ENCODE data around the gene CGB1.
"Not testable (repeated sequence)": the region's sequence is repeated elsewhere in the genome, so short reads cannot be mapped to it uniquely, and the experiment has no call there.

The CGB1 gene

DNA sequence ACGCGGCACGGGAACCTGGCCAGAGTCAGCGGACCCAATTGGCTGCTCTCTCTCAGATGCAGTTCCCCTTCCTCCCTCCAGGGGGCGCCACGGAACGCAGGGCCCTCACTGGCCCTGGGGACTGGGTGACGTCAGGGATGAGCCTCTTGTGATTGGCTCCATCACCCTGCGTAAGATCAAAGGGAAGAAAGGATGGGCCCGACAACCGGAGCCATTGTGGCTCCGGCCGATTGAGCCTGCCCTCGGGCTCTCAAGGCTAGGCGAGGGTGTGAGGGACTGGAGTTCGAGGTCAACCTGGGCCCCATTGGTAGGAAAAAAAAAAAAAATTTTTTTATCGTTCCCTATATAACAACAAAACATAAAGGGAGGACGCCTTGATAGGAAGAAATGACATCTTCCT lies at the start of gene CGB1:
Gene CGB1, minus strand, starts transcription at position 81 of the 400 bp plus-strand sequence. CDS start 184 bp downstream, outside the sequence.
- not testable (repeated sequence) for DNase-seq (ENCODE audit: low read depth)

DNA sequence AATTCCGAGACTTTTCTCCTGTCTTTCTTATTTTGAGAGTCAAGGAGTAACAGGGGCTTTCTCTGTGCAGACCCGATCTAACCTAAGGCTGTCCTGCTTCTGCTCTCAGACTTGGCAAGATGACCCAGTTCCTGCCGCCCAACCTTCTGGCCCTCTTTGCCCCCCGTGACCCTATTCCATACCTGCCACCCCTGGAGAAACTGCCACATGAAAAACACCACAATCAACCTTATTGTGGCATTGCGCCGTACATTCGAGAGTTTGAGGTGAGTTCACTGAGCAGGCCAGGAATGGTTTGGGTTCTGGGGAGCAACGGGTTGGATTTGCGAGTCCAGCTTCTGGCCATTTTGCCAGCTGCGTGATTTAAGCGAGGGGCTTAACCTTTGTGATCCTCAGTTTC lies 49.6 kb upstream of the CGB1 start:
- no peak for DNase-seq (ENCODE audit: low read depth)

DNA sequence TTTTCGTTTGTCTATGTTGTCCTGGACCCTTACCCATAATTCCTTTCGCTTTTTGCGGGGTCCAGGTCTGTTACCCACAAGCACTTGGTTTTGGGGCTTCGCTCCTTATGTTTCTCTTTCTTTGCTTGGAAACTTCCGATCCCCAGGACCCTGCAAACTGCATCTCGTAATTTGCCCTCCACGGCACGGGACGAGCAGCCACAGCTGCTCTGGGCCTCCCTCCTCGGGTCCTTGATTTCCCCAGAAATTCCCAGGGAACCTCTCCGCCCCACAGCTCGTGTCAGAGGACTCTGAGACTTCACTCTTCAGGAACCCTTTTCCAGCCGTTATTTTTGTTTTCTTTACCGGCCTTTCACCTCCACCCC lies 49.2 kb upstream of the CGB1 start:
- no peak for DNase-seq (ENCODE audit: low read depth)

DNA sequence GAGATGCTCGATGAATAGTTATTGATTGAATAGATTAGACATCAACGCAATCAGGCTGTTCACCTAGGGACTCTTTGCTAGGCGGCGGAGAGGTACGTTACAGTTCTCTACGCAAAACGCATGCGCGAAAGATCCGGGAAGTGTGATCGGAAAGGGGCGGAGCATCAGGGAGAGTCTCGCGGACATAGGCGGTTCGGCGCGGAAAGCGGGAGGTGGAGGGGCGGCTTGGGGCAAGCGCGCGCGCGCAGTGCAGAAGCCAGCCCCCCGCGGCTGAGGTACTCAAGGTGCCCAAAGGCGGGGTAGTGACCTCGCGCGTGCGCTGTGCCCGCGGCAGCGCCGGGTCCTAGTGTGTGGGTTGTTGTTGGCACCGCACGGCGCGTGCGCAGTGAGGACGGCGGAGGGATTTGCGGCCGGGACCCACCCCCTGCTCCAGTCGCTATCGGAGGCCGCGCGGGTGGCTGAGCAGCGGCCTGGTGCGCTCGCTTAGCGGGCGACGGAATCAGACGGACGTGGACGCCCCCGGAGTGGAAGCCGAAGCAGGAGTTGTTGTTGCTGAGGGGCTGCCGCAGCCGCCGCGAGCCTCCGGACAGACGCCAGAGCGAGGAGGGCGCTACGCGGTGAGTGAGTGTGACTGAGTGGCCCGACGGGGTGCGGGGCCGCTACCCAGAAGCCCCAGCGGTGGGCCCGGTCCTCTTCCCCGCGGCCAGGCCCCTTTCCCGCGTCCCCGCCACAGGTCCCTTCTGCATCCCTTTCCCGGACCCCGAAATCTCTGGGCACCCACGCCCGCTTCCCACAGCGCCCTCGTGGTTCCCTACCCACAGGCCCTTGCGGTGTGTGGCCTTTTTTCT lies 48.5 kb upstream of the CGB1 start, which contains the start of gene SNRNP70:
Gene SNRNP70, plus strand, starts transcription at position 432 of the 848 bp plus-strand sequence. CDS start 964 bp downstream, outside the sequence.
- DNase-seq (ENCODE audit: low read depth) = peak; percentile 99

DNA sequence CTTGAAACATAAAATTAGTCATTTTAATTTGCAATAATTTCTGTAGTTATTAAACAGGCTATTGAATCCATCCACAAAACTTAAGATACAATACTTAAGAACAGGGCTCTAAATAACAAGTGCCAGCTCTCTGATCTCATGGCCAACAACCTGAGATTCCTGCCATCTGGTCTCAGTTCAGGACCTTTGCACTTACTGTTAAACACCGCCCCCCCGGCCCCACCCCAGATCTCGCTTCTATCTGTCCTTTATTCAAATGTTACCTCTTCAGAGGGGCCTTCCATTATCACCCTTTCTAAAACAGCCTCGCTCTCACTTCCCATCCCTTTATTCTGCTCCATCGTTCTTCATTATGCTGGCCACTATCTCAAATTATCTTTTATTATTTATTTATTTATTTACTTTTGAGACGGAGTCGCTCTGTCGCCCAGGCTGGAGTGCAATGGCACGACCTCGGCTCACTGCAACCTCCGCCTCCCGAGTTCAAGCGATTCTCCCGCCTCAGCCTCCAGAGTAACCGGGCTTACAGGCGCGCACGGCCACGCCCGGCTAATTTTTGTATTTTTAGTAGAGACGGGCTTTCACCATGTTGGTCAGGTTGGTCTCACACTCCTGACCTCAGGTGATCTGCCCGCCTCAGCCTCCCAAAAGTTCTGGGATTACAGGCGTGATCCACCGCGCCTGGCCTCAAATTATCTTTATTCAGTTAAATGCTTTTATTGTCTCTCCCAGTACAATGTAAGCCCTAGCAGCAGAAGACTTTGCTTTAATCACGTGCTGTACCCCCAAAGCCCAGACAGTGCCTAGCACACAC lies 47.7 kb upstream of the CGB1 start:
- no peak for DNase-seq (ENCODE audit: low read depth)

DNA sequence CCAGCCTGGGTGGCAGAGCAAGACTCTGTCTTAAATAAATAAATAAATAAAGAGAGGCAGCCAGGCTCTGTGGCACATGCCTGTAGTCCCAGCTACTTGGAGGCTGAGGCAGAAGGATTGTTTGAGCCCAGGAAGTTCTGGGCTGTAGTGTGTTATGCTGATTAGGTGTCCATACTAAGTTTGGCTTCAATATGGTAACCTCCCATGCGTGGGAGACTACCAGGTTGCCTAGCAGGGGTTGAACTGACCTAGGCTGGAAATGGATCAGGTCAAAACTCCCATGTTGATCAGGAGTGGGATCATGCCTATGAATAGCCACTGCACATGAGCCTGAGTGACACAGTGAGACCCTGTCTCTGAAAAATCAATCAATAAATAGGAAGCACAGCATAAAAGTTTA lies 44.6 kb upstream of the CGB1 start:
- DNase-seq (ENCODE audit: low read depth) = no peak

DNA sequence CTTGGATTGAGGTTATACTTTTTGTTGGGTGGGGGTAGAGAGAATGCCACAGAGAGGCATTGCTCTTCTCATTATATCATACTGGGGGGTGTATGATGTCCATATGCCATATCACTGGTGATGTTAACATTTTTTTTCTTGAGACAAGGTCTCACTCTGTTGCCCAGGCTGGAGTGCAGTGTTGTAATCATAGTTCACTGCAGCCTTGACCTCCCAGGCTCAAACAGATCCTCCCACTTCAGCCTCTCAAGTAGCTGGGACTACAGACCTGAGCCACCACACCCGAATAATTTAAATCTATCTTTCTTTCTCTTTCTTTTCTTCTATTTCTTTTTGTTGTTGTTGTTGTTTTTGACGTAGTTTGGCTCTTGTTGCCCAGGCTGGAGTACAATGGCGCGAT lies 43.7 kb upstream of the CGB1 start:
- DNase-seq (ENCODE audit: low read depth) = no peak

DNA sequence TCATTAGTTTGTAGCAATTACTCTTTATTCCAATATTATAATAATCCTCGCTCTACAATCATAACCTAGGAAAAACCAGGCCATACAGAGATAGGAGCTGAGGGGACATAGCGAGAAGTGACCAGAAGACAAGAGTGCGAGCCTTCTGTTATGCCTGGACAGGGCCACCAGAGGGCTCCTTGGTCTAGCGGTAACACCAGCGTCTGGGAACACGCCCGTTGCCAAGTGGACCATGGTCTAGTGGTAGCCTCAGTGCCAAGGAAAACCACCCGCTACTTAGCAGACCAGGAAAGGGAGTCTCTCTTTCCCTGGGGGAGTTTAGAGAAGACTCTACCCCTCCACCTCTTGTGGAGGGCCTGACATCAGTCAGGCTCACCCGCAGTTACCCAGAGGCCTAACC lies 38.2 kb upstream of the CGB1 start:
- DNase-seq (ENCODE audit: low read depth) = not testable (repeated sequence)

DNA sequence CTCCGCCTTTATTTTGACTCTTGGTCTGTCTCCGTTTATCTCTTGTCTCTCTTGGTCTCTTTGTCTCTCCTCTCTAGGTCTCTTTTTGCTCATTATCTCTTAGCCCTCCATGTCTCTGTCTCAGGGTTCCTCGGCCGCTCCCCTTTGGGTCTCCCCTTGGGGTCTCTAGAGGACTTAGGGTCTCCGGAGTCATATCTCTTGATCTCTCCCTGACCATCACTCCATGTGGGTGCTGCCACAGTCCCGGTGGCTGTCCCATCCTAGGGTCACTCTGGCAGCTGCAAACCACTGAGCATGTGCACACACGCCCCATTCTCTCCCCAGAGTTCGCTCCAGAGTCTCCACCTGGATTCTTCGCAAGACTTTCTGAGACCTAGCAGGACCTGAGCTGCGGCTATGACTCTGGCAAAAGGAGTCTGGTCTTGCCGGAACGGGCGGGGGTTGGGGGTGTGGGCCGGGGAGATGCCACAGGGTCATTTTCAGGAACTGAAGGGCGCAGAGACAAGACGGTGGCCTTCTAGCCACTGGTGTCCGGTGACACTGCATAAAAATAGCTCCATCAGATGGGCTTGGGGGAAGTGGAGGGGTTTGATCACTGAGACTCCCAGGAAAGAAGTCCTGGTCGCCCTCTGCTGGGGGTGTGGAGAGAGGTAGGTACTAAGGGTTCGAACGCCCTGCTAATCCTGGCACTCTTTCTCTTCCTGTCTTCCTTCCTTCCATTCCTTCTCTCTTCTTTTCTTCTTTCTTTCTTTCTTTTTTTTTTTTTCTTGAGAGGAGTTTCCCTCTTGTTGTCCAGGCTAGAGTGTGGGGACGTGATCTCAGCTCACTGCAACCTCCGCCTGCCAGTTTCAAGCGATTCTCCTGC lies 37.1 kb upstream of the CGB1 start:
- no peak for DNase-seq (ENCODE audit: low read depth)

DNA sequence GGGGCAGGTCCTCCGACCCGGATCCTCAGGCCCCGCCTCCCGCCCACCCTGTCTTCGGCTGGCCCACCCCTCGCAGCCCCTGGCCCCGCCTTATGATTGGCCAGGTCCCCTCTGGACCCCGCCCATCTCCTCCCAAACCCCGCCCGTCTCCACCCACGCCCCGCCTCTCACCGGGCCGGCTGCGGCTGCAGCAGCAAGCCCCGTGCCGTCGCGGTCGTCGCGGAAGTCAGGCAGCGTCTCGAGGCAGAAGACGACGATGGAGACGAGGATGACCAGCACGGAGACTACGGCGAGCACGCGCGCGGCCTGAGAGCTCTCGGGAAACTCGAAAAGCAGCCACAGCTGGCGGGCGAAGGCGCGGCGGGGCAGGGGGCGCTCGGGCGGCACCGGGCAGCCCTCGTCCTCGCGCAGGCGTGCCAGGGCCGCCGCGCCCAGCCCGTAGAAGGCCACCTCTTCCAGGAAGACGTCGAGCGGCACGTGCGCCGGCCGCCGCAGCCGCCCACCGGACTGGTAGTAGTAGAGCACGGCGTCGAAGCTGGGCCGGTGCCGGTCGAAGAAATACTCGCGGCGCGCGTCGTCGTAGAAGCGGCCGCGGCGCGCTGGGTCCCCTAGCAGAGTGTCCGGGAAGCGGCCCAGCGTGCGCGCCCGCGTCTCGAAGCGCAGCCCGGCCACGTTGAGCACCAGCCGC lies 35.3 kb upstream of the CGB1 start:
- DNase-seq (ENCODE audit: low read depth) = peak; percentile 34

DNA sequence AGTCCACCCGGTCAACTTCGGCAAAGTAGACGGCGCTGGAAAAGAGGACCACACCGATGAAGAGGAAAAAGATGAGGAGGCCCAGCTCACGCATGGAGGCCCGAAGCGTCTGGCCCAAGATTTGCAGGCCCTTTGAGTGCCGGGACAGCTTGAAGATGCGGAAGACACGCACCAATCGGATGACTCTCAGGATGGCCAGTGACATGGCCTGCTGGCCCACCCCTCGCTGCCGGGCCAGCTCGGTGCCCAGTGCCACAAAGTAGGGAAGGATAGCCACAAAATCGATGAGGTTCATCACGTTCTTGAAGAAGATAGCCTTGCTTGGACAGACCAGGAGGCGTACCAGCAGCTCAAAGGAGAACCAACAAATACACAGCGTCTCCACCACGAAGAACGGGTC lies 33.7 kb upstream of the CGB1 start:
- DNase-seq (ENCODE audit: low read depth) = no peak

DNA sequence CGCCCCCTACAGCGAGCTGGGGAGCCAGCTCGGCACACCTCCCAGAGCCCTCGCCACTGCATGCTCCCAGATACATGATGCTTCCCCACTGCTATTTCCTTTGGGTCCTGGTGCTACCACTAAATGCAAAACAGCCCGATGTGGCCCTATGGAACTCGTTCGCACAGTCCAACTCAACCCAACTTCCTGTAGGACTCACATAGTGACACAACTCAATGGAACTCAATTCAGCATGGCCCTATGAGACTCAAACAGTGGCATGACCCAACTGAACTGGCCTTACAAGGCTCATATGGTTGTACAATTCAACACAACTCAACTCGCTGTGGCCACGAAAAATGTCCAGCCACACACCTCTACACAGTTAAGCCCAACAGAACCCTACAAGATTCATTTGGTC lies 32.3 kb upstream of the CGB1 start:
- no peak for DNase-seq (ENCODE audit: low read depth)

DNA sequence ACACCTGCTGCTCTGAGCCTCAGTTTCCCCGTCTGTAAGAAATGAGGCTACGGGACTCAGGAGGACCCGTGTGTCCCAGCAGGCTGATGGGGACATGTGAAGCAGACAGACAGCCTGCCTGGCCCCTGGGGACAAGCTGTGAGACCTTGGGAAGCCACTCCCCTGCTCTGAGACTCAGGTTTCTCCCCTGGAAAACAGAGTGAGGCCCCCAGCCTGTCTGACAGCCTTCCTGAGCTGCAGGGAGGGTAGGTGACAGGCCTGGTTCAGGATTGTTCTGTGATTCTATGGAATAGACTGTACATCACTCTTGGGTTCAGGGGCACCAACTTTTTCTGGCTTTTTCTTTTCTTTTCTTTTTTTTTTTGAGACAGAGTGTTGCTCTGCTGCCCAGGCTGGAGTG lies 30.9 kb upstream of the CGB1 start:
- DNase-seq (ENCODE audit: low read depth) = no peak

DNA sequence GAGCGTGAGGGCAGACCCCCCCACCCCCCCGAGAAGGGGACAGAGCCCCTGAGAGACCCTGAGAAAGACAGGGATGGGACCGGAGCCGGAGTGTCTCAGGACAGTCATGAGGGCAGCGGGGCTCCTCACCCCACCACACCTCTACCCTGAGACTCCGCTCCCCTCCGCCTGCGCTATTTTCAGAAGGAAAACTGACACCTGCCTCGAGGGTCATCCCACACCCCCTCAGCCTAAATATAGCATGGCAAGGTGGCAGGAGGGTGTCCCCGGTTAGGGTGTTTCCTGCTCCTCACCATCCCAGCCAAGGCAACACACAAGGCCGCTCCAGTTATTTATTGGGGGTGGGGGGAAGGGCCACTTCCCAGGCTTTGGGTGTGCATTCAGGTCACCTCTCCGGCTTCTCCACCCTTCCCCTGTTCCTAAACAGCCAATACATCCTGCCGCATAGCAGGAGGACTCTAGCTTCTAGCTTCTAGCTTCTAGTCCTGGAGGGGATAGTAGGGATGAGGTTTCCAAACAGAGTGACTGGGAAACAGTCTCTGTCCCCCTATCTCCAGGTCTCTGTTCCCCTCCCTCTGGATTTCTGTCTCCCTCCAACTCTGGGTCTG lies 29.3 kb upstream of the CGB1 start:
- DNase-seq (ENCODE audit: low read depth) = no peak

DNA sequence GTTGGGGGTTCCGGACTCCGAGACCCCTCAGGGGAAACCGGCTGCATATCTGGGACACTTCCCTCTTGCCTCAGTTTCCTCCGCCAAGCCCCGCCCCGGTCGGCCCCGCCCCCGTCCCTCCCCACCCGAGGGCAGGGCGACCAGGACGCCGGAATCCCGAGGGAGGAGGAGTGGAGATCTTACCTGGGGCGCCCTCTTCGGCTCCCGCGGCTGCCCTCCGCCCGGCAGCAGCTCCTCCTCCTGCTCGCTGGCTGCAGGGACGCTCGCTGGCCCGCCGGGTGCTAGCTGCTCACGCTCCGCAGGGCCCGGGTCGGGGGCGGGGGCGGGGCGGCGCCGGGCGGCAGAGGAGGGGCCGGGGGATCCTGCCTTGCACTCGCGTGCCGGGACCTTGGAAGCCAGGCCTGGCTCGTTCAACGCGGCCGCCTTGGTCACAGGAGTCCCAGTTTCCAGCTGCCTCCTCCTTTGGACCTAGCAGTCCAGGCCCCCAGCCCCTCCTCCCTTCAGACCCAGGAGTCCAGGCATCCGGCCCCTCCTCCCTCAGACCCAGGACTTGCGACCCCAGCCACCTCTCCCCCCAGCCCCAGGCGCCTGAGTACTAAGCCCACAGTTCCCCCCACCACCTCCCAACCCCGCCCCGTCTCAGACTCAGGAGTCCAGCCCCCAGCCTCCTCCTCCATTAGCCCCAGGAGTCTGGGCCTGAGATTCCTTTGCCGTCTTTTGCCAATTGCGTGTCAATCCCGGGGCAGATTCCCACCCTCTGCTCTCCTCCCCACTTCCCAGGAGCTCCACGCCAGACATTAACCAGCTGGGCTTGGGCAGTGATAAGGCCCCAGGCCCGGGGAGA lies 28.3 kb upstream of the CGB1 start, which contains the start of gene NTF4:
Gene NTF4, minus strand, starts transcription at position 51 of the 844 bp plus-strand sequence. CDS start 2,821 bp downstream, outside the sequence.
- no peak for DNase-seq (ENCODE audit: low read depth)

DNA sequence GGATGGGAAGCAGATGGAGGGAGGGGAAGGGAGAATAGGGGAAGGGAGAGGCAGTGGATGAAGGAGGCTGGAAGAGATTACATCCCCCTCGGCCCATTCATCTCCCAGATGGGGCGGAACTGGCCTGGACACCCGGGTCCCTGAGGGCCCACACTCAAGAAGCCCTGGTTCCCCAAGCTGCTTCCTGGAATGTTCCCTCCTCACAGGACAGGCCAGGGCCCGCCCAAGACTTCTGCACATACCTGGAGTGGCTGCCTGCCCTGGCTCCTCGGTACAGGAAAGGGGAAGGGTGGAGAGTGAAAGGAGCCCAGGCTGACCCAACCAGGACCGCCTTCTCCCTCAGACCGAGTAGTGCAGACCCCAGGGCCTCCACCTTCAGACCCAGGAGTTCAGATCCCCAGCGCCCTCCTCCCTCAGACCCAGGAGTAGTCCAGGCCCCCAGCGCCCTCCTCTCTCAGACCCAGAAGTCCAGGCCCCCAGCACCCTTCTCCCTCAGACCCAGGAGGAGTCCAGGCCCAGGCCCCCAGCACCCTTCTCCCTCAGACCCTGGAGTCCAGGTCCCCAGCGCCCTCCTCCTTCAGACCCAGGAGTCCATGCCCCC lies 27.4 kb upstream of the CGB1 start:
- no peak for DNase-seq (ENCODE audit: low read depth)

DNA sequence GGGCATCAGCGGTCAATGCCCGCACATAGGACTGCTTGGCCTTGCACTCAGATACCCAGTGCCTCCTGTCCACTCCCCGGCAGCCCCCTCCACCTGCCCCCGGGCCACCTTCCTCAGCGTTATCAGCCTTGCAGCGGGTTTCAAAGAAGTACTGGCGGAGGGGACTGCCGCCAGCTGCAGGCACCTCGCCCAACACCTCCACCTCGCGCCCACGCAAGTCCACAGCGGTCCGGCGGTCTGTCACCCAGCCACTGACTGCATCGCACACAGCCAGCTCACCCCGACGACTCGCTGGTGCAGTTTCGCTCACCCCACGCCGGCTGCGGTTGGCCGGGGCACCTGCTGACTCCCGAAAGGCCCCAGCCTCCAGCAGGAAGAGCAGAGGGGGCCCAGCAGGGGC lies 24.8 kb upstream of the CGB1 start:
- DNase-seq (ENCODE audit: low read depth) = no peak

DNA sequence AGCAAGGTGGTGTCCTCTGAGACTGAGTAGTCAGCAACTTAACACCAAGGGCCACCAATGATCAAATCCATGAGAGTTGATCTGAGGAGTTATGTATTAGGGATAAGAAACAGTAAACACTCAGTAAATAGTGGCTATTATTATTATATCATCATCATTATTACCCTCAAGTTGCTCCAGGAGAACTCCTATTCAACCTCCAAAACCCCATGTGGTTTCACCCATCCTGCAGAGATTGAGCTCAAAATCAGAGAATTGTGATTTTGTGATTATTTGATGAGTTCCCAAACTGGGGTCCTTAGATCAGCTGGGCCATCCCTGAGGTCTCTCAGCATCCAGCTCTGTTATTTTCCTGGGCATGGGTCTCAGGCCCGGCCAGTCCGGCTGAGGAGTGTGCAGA lies 24.3 kb upstream of the CGB1 start:
- DNase-seq (ENCODE audit: low read depth) = no peak

DNA sequence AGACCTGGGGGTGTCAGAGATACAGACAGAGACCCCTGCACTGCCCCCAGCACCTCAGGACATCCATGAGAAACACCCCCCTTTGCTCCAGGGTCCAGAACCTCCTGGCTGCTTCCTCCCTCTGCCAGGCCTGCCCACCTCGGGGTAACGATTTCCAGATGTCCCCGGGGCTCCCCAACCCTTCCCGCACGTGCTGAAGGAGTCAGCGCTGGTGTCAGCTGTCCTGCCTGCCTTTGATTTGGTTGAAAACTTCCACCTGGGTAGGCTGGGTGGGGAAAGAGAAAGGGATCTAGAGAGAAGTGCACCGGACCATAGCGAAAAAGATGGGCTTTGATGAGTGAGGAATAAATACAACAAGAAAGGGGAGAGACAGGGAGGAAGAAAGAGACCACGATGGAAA lies 22.4 kb upstream of the CGB1 start:
- no peak for DNase-seq (ENCODE audit: low read depth)

DNA sequence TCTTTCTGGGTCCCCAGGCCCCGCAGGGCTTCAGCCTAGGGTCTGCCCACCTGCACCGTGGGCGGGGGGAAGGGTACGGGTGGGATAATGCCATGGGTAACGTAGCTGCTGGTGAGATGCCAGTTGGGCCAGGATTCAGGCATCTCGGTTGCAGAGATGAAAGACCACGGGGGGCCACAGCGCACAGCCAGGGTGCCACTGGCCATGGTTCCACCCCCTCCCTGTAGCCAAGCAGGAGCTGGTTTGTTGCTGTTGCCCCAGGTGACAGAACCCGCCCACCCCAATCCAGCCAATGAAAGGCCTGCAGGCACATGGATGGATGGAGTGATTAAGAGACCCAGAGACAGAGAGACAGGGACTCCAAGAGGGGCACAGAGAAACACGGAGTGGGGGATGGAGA lies 21.9 kb upstream of the CGB1 start:
- no peak for DNase-seq (ENCODE audit: low read depth)

All from stimulated activated CD4-positive, alpha-beta T cell treated with anti-CD3 and anti-CD28 coated beads, Interleukin-2, amount 100 ng/mL, for 4 hours (primary cell).